GM12878 (cell line): ENCODE measurements around the gene IGF2BP2. TPM values are rescaled to one million over a fixed set of nuclear protein-coding genes. Genes with fewer than 3 reads are reported as not detected.

Source experiments
- ATAC-seq: fragments of 200-7000 bp; cut with Tn5 transposase; 3 replicates; pipeline ENCODE4 v1.9.1; 2020; ENCODE audit warnings: mild to moderate bottlenecking, moderate library complexity
- BruUV-seq: library from RNA; stranded (reverse); fragments of 400-500 nt; replicated peaks from 2 replicates; lab custom pipeline; 2021; lab: Mats Ljungman, UMichigan
- CTCF ChIA-PET: fragments of 300-600 bp; sonication (Branson Sonifier 250); formaldehyde crosslinking; extraction: SDS; loops from one replicate; lab custom pipeline; 2021; ENCODE audit warnings: inconsistent platforms; lab: Yijun Ruan, JAX
- POLR2A ChIA-PET: fragments of 350-600 bp; formaldehyde crosslinking; extraction: SDS; loops from one replicate; lab custom pipeline; 2021; ENCODE audit warnings: inconsistent platforms; lab: Charles Lee
- RAD21 ChIA-PET: fragments of 300-600 bp; sonication (Branson Sonifier 250); formaldehyde crosslinking; loops from one replicate; lab custom pipeline; 2023; ENCODE audit warnings: antibody characterized with exemption; ENCODE audit not compliant: unreplicated experiment; lab: Charles Lee
- SMC1A ChIA-PET: fragments of 300-600 bp; sonication (Branson Sonifier 250); formaldehyde crosslinking; loops from one replicate; lab custom pipeline; 2023; ENCODE audit not compliant: unreplicated experiment, uncharacterized antibody; lab: Charles Lee
- DNase-seq: peaks from one replicate; pipeline ENCODE4 v3.0.0-alpha.2; 2011; ENCODE audit warnings: low read depth, low spot score
- FAIRE-seq: peaks from 3 replicates; lab custom pipeline; 2011; peaks lifted over from hg19 to GRCh38; lab: Jason Lieb, UNC
- H2AFZ ChIP-seq: 2 replicates; pipeline ENCODE4 v1.6.0; 2011; ENCODE audit warnings: low read depth, low read length, control low read depth; ENCODE audit not compliant: control insufficient read depth
- H3K27ac ChIP-seq: 2 replicates; pipeline ENCODE4 v1.5.1; 2011; ENCODE audit warnings: control low read depth; ENCODE audit not compliant: control insufficient read depth, insufficient read depth
- H3K27me3 ChIP-seq, 2 experiments: replicated peaks in 1 of 2; 2 replicates each; pipeline versions ENCODE4 v1.6.0 to v1.6.1; 2011; ENCODE audit warnings: low read length in 1 of 2; ENCODE audit not compliant: control insufficient read depth in 2 of 2, insufficient read depth in 2 of 2
- H3K36me3 ChIP-seq, 2 experiments: 2 replicates each; pipeline ENCODE4 v1.5.1; 2011; ENCODE audit warnings: low read length in 1 of 2; ENCODE audit not compliant: control insufficient read depth in 2 of 2, insufficient read depth in 2 of 2
- H3K4me1 ChIP-seq: 2 replicates; pipeline ENCODE4 v1.6.1; 2011; ENCODE audit warnings: mild to moderate bottlenecking, low read length, moderate library complexity, mixed read lengths; ENCODE audit not compliant: control insufficient read depth, insufficient read depth
- H3K4me2 ChIP-seq: 2 replicates; pipeline ENCODE4 v1.6.0; 2011; ENCODE audit warnings: control low read depth; ENCODE audit not compliant: control insufficient read depth, insufficient read depth
- H3K4me3 ChIP-seq: fragments of 200-600 bp; sonication (generic); 2 replicates; pipeline ENCODE4 v1.5.1; 2016
- H3K79me2 ChIP-seq: 2 replicates; pipeline ENCODE4 v1.6.0; 2011; ENCODE audit warnings: low read length; ENCODE audit not compliant: control insufficient read depth, insufficient read depth
- H3K9ac ChIP-seq: 2 replicates; pipeline ENCODE4 v1.8.0; 2011; ENCODE audit warnings: low read length, control low read depth, mixed read lengths; ENCODE audit not compliant: control insufficient read depth, insufficient read depth
- H3K9me3 ChIP-seq: replicated peaks from 3 replicates; pipeline ENCODE4 v1.5.1; 2011; ENCODE audit warnings: mild to moderate bottlenecking, low read length; ENCODE audit not compliant: control insufficient read depth, insufficient read depth
- H4K20me1 ChIP-seq: 2 replicates; pipeline ENCODE4 v1.6.0; 2011; ENCODE audit not compliant: control insufficient read depth, insufficient read depth
- EZH2 ChIP-seq: IDR thresholded peaks from 2 replicates; pipeline ENCODE4 v1.6.1; 2012; ENCODE audit warnings: low read depth, mild to moderate bottlenecking, control low read depth, inconsistent platforms, low read length, borderline replicate concordance; ENCODE audit not compliant: control insufficient read depth
- NFIC ChIP-seq: IDR thresholded peaks from 2 replicates; pipeline ENCODE4 v1.6.1; 2012; ENCODE audit warnings: low read depth, mild to moderate bottlenecking, inconsistent platforms, low read length, moderate library complexity
- PML ChIP-seq: IDR thresholded peaks from 2 replicates; pipeline ENCODE4 v1.6.1; 2012; ENCODE audit warnings: low read length, inconsistent platforms
- SIN3A ChIP-seq: IDR thresholded peaks from 2 replicates; pipeline ENCODE4 v1.6.1; 2012; ENCODE audit warnings: low read depth, low read length, improper control_type of control experiment
- WGBS: methylation state at CpG from one replicate; pipeline ENCODE4 v1.1.6; 2016; ENCODE audit warnings: low lambda C conversion rate; ENCODE audit not compliant: insufficient replicate concordance, insufficient coverage; ENCODE audit errors: missing lambda C conversion rate; 5-methylcytosine and 5-hydroxymethylcytosine counted together
- in situ Hi-C: fragments of 300-500 bp; cut with MboI; formaldehyde crosslinking; loops from 9 replicates; pipeline ENCODE4 v1.14.3; 2018; ENCODE audit warnings: mixed read lengths
- intact Hi-C: fragments of 100-400 bp; cut with micrococcal nuclease; formaldehyde crosslinking; loops from one replicate; pipeline ENCODE4 v1.14.2; 2022; ENCODE audit not compliant: unreplicated experiment
- polyA plus RNA-seq, 11 experiments: library from polyadenylated mRNA; depleted of rRNA in 4 of 11; unstranded in 6 of 11; stranded (reverse) in 5 of 11; fragments of >200 nt; fragmentation: Nextera tagmentation in 4 of 11; fragmentation: Illumina TruSeq in 1 of 11; extraction: Ambion mirVana in 4 of 11; extraction: Trizol in 1 of 11; gene quantifications; 1 replicate in 1 of 11; 2 replicates in 10 of 11; pipeline versions ENCODE4 v1.2.1 to v1.2.3, GENCODE V29; 2011 to 2016; ENCODE audit warnings: inconsistent platforms in 2 of 11, missing spikeins in 2 of 11, low read depth in 1 of 11
- total RNA-seq, 4 experiments: library from RNA; depleted of rRNA in 3 of 4; stranded (reverse); fragments of >200 nt in 3 of 4; fragmentation: Illumina TruSeq in 1 of 4; extraction: Trizol in 1 of 4; gene quantifications; 2 replicates each; pipeline versions ENCODE4 v1.2.1 to v1.2.3, GENCODE V29; 2013 to 2021
- TF ChIP-seq, protein P1 (sequence below): fragments of 450-650 bp; IDR thresholded peaks from 2 replicates; pipeline ENCODE4 v1.6.1; 2016; ENCODE audit warnings: mild to moderate bottlenecking

The IGF2BP2 gene
- total and polyA plus RNA-seq, 10 of the 15 experiments (the other 5 are each of a cell fraction or from before 2014, with no cell fraction given), result 0.25 to 0.72 TPM; not detected in 8

DNA sequence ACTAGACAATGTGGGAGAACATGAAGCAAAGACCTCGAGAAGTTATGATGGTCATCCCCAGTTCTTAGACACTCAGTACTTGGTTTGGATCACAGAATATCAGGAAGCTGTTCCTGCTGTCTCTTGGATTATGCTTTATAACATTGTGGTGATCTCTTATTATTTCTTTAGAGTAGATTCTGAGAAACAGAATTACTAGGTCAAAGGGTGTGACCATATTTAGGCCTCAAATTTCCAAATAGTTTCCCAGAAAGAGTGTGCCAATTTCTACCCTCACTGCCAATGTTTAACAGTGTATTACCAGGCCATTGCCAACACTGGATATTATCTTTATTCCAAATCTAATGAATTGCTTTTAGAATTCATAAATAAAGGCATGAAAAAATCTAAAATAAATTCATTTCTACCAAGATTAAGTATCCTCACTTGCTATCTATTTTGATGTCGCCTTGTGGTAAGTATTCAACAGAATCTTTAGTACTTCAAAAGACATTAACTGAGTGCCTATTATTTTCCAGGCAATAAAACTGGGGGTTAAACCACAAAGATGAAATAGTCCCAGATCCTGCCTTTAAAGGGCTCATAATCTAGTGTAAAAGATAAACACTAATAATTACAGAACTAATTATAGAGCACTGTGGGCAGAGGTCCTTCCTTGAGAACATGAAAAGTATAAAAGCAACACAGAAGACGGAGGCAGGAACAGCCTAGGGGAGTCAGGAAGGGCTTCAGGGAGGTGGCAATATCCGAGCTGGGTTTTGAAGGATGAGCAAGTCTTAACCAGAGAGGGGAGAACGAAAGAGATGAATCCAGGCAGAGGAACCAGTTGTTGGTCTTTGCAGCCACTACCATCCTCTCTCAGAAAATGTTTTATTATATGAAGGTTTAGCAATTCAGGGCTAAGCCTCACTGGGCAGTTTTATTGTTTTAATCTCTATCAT is 86.8 kb downstream of the IGF2BP2 start:
- TF ChIP-seq EZH2 (no peak), SIN3A (no peak), PML (no peak), NFIC (no peak)
- TF ChIP-seq, protein P1, sequence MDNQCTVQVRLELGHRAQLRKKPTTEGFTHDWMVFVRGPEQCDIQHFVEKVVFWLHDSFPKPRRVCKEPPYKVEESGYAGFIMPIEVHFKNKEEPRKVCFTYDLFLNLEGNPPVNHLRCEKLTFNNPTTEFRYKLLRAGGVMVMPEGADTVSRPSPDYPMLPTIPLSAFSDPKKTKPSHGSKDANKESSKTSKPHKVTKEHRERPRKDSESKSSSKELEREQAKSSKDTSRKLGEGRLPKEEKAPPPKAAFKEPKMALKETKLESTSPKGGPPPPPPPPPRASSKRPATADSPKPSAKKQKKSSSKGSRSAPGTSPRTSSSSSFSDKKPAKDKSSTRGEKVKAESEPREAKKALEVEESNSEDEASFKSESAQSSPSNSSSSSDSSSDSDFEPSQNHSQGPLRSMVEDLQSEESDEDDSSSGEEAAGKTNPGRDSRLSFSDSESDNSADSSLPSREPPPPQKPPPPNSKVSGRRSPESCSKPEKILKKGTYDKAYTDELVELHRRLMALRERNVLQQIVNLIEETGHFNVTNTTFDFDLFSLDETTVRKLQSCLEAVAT, result no peak
- FAIRE-seq (no peak), DNase-seq (no peak), ATAC-seq (no peak)
- ChIA-PET POLR2A (no interaction called here), RAD21 (no interaction called here), SMC1A (no interaction called here), CTCF (no interaction called here)
- 25% methylated on average over 5 of the region's 5 CpGs for WGBS
- Histone ChIP-seq H3K4me1 (no peaks in the 10 kb centered on the region), H3K4me3 (no peak overlapping the region), H4K20me1 (no peaks in the 10 kb centered on the region), H3K9ac (no peak overlapping the region), H3K27ac (no peak overlapping the region), H2AFZ (no peak overlapping the region), H3K4me2 (no peak overlapping the region), H3K79me2 (no peaks in the 10 kb centered on the region), H3K9me3 (no peaks in the 10 kb centered on the region), H3K27me3 (no peaks in the 10 kb centered on the region; a peak in 1 of 4 replicates), H3K36me3 (no peaks in the 10 kb centered on the region)
- intact Hi-C loops (no loop called here), in situ Hi-C loops (no loop called here)
- no TSS peak for BruUV-seq
